Keratinocyte (primary cell): ENCODE measurements around the gene CLDN20. TPM values are rescaled to one million over a fixed set of nuclear protein-coding genes. Genes with fewer than 3 reads are reported as not detected.

Experiments
- DNase-seq: peaks from one replicate; pipeline ENCODE4 v3.0.0-alpha.2; 2011; ENCODE audit warnings: low read depth, missing footprints, low spot score
- FAIRE-seq: peaks from 2 replicates; lab custom pipeline; 2011; peaks lifted over from hg19 to GRCh38; lab: Jason Lieb, UNC
- H2AFZ ChIP-seq: 2 replicates; pipeline ENCODE4 v1.6.0; 2012; ENCODE audit warnings: low read length, control low read depth, inconsistent platforms; ENCODE audit not compliant: control insufficient read depth
- H3K27ac ChIP-seq: 2 replicates; pipeline ENCODE4 v1.5.1; 2011; ENCODE audit warnings: low read length; ENCODE audit not compliant: control insufficient read depth, insufficient read depth
- H3K27me3 ChIP-seq: 3 replicates; pipeline ENCODE4 v1.6.0; 2011; ENCODE audit warnings: low read length; ENCODE audit not compliant: control insufficient read depth, insufficient read depth; ENCODE audit errors: extremely low read depth
- H3K36me3 ChIP-seq, 2 experiments: 2 replicates in 1 of 2; 3 replicates in 1 of 2; pipeline ENCODE4 v1.5.1; 2011; ENCODE audit warnings: low read length in 2 of 2, mild to moderate bottlenecking in 1 of 2; ENCODE audit not compliant: control insufficient read depth in 2 of 2, insufficient read depth in 2 of 2; ENCODE audit errors: extremely low read depth in 1 of 2
- H3K4me1 ChIP-seq: 3 replicates; pipeline ENCODE4 v1.5.1; 2011; ENCODE audit warnings: low read length; ENCODE audit not compliant: control insufficient read depth, insufficient read depth; ENCODE audit errors: extremely low read depth
- H3K4me2 ChIP-seq: 3 replicates; pipeline ENCODE4 v1.6.0; 2011; ENCODE audit warnings: low read depth, low read length; ENCODE audit not compliant: control insufficient read depth, insufficient read depth; ENCODE audit errors: extremely low read depth
- H3K4me3 ChIP-seq, 3 experiments: fragments of 200-600 bp in 1 of 3; sonication (generic) in 1 of 3; 2 replicates in 2 of 3; 3 replicates in 1 of 3; pipeline ENCODE4 v1.5.1; 2011 to 2016; ENCODE audit warnings: low read length in 3 of 3, mild to moderate bottlenecking in 3 of 3, control low read depth in 2 of 3, inconsistent platforms in 1 of 3, low read depth in 1 of 3, mixed read lengths in 1 of 3, mixed run types in 1 of 3, moderate library complexity in 1 of 3; ENCODE audit not compliant: control insufficient read depth in 2 of 3, insufficient read depth in 2 of 3; ENCODE audit errors: extremely low read depth in 1 of 3
- H3K79me2 ChIP-seq: 2 replicates; pipeline ENCODE4 v1.6.0; 2012; ENCODE audit warnings: low read length; ENCODE audit not compliant: control insufficient read depth, insufficient read depth
- H3K9ac ChIP-seq: 3 replicates; pipeline ENCODE4 v1.6.0; 2011; ENCODE audit warnings: low read length; ENCODE audit not compliant: control insufficient read depth, insufficient read depth; ENCODE audit errors: extremely low read depth
- H3K9me1 ChIP-seq: 3 replicates; pipeline ENCODE4 v1.6.0; 2011; ENCODE audit warnings: low read length; ENCODE audit not compliant: control insufficient read depth, insufficient read depth; ENCODE audit errors: extremely low read depth
- H3K9me3 ChIP-seq: 2 replicates; pipeline ENCODE4 v1.5.1; 2012; ENCODE audit warnings: low read depth, low read length; ENCODE audit not compliant: control insufficient read depth
- H4K20me1 ChIP-seq: 3 replicates; pipeline ENCODE4 v1.6.0; 2011; ENCODE audit warnings: low read length; ENCODE audit not compliant: control insufficient read depth, insufficient read depth; ENCODE audit errors: extremely low read depth
- CTCF ChIP-seq, 3 experiments: IDR thresholded peaks in 1 of 3; conservative IDR thresholded peaks in 1 of 3; optimal IDR thresholded peaks in 1 of 3; 2 replicates in 2 of 3; 3 replicates in 1 of 3; pipeline versions ENCODE3 to v1.5.1; 2011; ENCODE audit warnings: low read length in 3 of 3, mild to moderate bottlenecking in 3 of 3, moderate library complexity in 2 of 3, control low read depth in 1 of 3, inconsistent platforms in 1 of 3; ENCODE audit not compliant: insufficient read depth in 2 of 3; ENCODE audit errors: extremely low read depth in 1 of 3
- EZH2 ChIP-seq: IDR thresholded peaks from one replicate; pipeline ENCODE4 v1.6.1; 2012; ENCODE audit warnings: inconsistent platforms, mild to moderate bottlenecking, low read length, moderate library complexity
- dilution Hi-C: fragments of 300-500 bp; cut with MboI; formaldehyde crosslinking; loops from one replicate; pipeline ENCODE4 v1.7.0; 2020; ENCODE audit warnings: low sequenced_read_pairs; ENCODE audit not compliant: extremely low pct_ligation_motif_present
- polyA plus RNA-seq, 5 experiments: library from polyadenylated mRNA; depleted of rRNA in 3 of 5; stranded (reverse) in 3 of 5; stranded (forward) in 1 of 5; unstranded in 1 of 5; fragments of >200 nt; gene quantifications; 1 replicate in 1 of 5; 2 replicates in 3 of 5; 3 replicates in 1 of 5; pipeline versions ENCODE4 v1.2.1 to v1.2.3, GENCODE V29; 2011 to 2012; ENCODE audit warnings: missing spikeins in 2 of 5, low read depth in 1 of 5, low replicate concordance in 1 of 5

The CLDN20 gene
- polyA plus RNA-seq, 1 donor (not counting 4 experiments of a cell fraction or from before 2014, with no cell fraction given) = 0.09 TPM

GRCh38 chr6:155235087-155235486 is 28.7 kb upstream of the CLDN20 start:
- TF ChIP-seq EZH2 (no peak), CTCF (optimal IDR thresholded peaks at IDR 0.05 in 1 of 3, IDR thresholded peaks at IDR 0.05 in 1 of 3, conservative IDR thresholded peaks at IDR 0.05 in 1 of 3; ENCODE audit: extremely low read depth in 1 of 3, insufficient read depth in 2 of 3, low read length in 3 of 3) (no peak)
- Histone ChIP-seq H3K9me3 (peaks cover 2% of the 10 kb centered on the region), H3K4me3 (no peak overlapping the region), H3K27ac (no peak overlapping the region), H3K4me1 (no peaks in the 10 kb centered on the region), H3K36me3 (no peaks in the 10 kb centered on the region), H3K4me2 (no peak overlapping the region), H3K9ac (no peak overlapping the region), H2AFZ (no peak overlapping the region), H3K79me2 (no peaks in the 10 kb centered on the region), H4K20me1 (no peaks in the 10 kb centered on the region), H3K9me1 (no peaks in the 10 kb centered on the region), H3K27me3 (no peaks in the 10 kb centered on the region)
- FAIRE-seq = no peak
- DNase-seq = no peak
- dilution Hi-C loops = no loop called here

- Histone ChIP-seq H3K36me3 (no peaks in the 10 kb centered on the region), H2AFZ (no peak overlapping the region), H3K4me2 (no peak overlapping the region), H3K79me2 (no peaks in the 10 kb centered on the region), H3K4me3 (no peak overlapping the region), H3K9ac (no peak overlapping the region), H3K9me1 (no peaks in the 10 kb centered on the region), H4K20me1 (no peaks in the 10 kb centered on the region), H3K4me1 (no peaks in the 10 kb centered on the region), H3K27ac (no peak overlapping the region), H3K27me3 (no peaks in the 10 kb centered on the region), H3K9me3 (peaks cover 2% of the 10 kb centered on the region)
- no peak for TF ChIP-seq EZH2
- no peak for TF ChIP-seq CTCF (optimal IDR thresholded peaks at IDR 0.05 in 1 of 3, IDR thresholded peaks at IDR 0.05 in 1 of 3, conservative IDR thresholded peaks at IDR 0.05 in 1 of 3; ENCODE audit: extremely low read depth in 1 of 3, insufficient read depth in 2 of 3, low read length in 3 of 3)
- DNase-seq (no peak), FAIRE-seq (no peak)
- dilution Hi-C loops = no loop called here
Measured at GRCh38 chr6:155237613-155238012, 26.2 kb upstream of the CLDN20 start.
